ENCODE data around the gene UBE3C.
"Not testable (repeated sequence)": the region's sequence is repeated elsewhere in the genome, so short reads cannot be mapped to it uniquely, and the experiment has no call there.

DNA sequence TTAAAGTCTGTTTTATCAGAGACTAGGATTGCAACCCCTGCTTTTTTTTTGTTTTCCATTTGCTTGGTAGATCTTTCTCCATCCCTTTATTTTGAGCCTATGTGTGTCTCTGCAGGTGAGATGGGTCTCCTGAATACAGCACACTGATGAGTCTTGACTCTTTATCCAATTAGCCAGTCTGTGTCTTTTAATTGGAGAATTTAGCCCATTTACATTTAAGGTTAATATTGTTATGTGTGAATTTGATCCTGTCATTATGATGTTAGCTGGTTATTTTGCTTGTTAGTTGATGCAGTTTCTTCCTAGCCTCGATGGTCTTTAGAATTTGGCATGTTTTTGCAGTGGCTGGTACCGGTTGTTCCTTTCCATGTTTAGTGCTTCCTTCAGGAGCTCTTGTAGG is 35.1 kb upstream of the UBE3C start:
- TF ChIP-seq TARDBP (IDR thresholded peaks at IDR 0.05); BHLHE40 (IDR thresholded peaks at IDR 0.05; ENCODE audit: borderline replicate concordance); ZNF384 (IDR thresholded peaks at IDR 0.05); SUZ12 (IDR thresholded peaks at IDR 0.05); FOXA1 (IDR thresholded peaks at IDR 0.05); FOXK2 (IDR thresholded peaks at IDR 0.05); L3MBTL2 (conservative IDR thresholded peaks at IDR 0.05); CTBP1 (IDR thresholded peaks at IDR 0.05; ENCODE audit: borderline replicate concordance); ARNT (IDR thresholded peaks at IDR 0.05); NFRKB (IDR thresholded peaks at IDR 0.05); PKNOX1 (IDR thresholded peaks at IDR 0.05); ELF4 (IDR thresholded peaks at IDR 0.05): not testable (repeated sequence)

All from HEK293T (cell line).